GM19324 (cell line): Measurements from ENCODE around the gene UTP4.
"Not testable (repeated sequence)": the region's sequence is repeated elsewhere in the genome, so short reads cannot be mapped to it uniquely, and the experiment has no call there.

Experiments
- ATAC-seq: cut with Tn5 transposase; IDR thresholded peaks from one replicate; pipeline ENCODE4 v1.9.1; 2021; ENCODE audit warnings: mild to moderate bottlenecking, moderate library complexity; ENCODE audit not compliant: unreplicated experiment, low FRiP score

UTP4 gene

DNA sequence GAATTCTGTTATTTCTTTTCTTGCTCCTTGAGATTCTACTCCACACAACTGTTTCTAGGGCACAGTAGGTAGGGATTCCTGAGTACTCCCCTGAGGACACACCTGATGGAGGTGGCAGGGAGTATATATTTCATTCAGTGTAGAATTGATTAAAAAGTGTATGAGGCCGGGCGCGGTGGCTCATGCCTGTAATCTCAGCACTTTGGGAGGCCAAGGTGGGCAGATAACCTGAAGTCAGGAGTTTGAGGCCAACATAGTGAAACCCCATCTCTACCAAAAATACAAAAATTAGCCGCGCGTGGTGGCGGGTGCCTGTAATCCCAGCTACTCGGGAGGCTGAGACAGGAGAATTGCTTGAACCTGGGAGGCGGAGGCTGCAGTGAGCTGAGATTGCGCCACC lies 5.6 kb upstream of the UTP4 start:
- not testable (repeated sequence) for ATAC-seq

DNA sequence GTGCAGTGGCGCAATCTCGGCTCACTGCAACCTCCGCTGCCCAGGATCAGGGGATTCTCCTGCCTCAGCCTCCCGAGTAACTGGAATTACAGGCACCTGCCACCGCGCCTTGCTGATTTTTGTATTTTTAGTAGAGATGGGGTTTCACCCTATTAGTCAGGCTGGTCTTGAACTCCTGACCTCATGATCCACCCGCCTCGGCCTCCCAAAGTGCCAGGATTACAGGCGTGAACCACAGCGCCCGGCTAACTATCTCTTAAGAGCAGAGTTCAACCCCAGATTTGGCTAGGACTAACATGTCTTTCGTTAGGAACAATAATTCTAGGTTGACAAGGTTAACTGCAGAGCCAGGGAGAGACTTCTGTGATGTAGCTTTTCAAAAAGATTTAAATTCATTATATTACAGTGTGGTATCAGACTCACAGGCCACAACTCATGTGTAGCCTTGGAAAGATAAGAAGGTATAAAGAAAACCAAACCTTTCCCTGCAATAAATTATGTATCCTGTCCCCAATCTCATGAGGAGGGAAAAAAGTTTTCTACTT lies 4.4 kb upstream of the UTP4 start:
- ATAC-seq: no peak

DNA sequence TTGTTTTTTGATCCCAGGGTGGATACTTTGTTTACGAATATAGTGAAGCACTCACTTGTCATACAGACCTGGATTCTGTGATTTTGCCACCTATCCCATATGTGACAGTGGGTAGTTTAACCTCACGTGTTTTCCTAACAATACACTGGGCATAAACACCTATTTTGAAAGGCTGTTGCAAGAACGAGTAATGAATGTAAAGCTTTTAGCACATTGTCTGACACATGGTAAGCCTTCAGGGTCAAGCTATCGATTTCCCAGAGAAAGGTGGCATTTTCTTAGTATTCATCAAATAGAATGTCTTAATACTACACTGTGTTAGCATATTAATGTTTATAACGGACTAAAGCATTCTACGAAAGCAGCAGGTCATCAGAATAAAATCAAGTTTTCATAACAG lies 2.0 kb upstream of the UTP4 start:
- no peak for ATAC-seq

DNA sequence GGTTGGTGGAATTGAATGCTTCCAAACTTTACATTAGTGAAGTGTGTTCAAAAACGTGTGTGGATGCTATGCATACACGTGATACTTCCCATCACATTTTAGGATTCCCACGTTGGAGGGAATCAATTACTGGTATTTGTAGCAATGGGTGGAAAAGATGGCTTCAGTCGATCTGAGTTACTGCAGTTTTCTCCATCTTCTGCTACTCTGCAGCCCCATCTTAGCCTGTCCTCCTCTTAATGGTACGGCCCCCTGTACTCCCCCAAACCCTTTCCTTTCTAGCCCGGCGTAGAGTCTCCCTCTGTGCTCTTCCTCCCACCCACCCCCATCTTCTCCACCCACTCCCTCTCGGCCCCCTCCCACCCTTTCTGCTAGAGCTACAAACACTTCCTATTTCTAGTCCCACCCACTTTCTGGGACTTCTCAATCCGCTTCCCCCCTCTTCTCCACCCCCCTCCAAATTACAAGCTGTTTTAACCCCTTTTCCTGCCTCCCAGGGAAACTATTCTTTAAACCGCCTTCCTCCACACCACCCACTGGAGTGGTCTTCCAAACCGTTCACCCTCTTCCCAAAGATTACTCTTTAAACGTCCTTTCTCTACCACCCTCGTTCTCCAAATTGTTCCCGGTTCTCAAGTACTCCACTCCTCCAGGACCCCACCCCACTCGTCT lies 1.1 kb upstream of the UTP4 start:
- no peak for ATAC-seq

DNA sequence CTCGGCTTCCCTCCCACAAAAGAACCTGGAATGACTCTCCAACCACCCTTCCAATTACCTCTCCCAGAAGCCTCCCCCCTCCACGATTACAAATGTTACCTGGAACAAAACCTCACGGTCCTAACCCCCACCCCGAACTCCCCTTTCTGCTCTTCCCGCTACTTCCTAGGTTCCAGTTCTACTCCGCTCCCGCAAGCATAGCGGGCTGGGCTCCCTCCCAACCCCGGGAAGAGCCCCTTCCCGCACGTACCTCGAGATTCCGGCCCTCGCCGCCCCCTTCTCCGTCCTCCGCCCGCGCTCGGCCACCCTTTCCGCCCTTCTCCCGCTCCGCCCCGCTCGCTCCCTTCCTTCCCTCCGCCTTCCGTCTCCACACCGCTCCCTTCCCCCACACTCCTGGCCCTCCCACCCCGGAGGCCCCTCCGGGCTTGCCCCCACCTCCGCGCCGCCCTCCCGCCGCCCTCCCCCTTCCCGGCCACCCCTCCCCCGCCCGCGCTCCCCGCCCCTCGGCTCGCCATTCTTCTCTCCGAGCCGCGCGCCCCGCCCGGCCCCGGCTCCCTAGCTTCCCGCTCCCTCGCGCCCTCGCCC lies 518 bp upstream of the UTP4 start:
- ATAC-seq: peak; percentile 28

DNA sequence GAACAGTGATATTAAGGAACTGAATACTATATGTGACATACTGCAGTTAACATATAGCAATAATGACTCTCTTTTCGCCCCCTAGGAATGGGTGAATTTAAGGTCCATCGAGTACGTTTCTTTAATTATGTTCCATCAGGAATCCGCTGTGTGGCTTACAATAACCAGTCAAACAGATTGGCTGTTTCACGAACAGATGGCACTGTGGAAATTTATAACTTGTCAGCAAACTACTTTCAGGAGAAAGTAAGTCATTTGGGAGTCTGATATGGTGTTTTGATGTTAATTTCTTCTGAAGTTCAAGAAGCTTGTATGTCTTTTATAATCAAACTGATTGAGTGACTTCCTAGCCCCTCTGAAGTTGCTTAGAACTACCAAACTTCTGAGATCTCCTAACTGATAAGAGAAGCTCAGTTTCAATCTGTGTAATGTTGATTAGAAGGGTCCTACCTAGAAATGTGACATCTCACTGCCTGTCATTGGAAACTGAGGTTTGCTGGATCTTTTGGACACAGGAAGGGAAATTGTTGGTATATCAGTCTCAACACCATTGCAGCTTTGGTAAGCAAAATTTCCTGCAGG lies 1.0 kb downstream of the UTP4 start:
- ATAC-seq: no peak

DNA sequence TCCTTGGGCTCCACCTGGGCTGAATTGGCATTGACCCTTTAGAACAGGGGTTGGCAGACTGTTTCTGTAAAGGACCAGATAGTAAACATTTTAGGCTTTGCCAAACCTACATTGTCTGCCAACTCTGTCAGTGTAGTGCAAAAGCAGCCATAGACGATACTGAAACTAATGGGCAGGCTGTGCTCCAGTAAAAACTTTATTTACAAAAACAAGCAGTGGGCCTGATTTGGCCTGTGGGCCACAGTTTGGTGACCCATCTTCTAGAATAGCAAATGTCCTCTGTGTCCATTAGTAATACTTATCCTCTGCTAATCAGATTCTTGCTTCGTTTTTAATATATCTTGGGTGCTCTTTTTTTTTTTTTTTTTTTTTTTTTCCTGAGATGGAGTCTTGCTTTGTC lies 6.2 kb downstream of the UTP4 start:
- ATAC-seq: no peak

DNA sequence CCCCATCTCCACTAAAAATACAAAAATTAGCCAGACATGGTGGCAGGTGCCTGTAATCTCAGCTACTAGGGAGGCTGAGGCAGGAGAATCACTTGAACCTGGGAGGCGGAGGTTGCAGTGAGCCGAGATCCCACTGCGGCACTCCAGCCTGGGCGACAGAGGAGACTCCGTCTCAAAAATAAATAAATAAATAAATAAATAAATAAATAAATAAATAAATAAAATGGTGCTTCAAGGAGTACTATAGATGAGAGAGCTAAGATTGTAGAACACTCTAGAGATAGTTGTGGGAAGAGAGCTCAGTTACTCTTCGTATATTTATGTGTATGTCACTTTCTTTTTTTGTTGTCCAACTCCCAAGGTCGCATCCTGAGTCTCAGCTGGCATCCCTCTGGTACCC lies 7.0 kb downstream of the UTP4 start:
- not testable (repeated sequence) for ATAC-seq

DNA sequence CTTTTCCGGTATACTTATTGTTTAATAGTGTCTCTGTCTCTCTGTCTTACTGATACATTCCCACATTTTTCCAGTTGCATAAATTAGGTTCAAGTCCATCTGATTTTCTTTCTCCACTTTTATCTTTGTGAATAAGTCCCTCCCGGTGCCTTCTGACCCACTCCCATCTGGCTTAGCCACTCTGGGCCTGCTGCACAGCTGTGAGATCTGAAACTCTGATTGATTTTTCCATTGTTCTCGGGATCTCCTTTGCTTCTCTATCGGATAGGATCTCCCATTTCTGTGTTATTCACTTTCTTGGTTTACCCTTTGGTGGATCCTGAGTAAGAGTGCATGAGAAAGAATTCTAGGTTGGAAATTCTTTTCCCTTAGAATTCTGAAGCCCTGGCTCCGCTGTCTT lies 8.6 kb downstream of the UTP4 start:
- no peak for ATAC-seq

DNA sequence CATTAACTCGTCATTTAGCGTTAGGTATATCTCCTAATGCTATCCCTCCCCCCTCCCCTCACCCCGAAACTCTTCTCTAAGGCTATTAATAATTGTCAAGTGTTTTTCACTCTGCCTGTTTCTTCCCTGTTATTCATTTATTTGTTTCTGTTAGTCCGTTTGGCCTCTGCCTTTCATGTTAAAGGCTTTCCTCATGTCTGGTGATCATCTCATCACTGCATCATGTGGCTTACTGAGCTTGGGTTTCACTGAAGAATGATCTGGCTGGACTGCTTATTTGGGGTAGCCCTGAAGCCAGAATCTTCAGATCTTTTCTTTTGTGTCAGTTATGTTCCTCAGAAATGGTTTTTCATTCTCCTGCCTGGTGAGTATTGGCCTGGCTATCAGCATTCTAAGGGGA lies 9.5 kb downstream of the UTP4 start:
- no peak for ATAC-seq

DNA sequence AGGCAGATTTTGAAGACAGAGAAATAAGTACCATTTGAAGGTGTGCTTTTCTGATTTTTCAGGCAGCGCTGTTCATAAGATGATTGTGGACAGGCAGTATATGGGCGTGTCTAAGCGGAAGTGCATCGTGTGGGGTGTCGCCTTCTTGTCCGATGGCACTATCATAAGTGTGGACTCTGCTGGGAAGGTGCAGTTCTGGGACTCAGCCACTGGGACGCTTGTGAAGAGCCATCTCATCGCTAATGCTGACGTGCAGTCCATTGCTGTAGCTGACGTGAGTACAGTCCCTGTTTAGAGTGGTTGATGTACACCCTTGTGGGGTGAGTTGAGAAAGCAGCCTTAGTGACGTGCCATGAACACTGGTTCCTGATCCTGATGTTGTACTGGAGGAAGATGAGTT lies 10.7 kb downstream of the UTP4 start:
- no peak for ATAC-seq

DNA sequence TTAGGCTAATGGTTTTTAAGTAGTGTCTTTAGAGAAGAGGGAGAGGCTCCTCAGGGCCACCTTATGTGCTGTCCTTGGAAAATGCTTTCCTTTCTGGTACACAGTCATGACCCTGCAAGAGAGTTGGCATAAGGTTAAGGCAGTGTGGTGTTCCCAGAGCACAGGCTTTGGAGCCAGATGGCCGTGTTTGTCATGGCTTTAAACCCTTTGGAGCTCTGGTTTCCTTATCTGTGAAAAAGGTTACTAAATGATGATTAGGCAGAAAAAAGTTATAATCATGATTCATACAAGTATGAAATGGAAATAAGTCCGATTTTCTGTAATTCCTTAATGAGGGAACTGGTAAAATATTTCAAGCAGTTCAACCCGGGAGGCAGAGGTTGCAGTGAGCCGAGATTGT lies 13.2 kb downstream of the UTP4 start:
- no peak for ATAC-seq

DNA sequence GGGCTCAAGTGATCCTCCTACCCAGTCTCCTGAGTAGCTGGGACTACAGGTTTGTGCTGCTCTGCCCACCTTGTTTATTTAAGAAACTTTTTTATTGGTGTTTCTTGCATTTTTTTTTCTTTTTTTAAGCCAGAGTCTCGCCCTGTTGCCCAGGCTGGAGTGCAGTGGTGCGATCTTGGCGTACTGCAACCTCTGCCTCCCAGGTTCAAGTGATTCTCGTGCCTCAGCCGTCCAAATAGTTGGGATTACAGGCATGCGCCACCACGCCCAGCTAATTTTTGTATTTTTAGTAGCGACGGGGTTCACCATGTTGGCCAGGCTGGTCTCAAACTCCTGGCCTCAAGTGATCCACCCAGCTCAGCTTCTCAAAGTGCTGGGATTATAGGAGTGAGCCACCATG lies 17.2 kb downstream of the UTP4 start:
- not testable (repeated sequence) for ATAC-seq

DNA sequence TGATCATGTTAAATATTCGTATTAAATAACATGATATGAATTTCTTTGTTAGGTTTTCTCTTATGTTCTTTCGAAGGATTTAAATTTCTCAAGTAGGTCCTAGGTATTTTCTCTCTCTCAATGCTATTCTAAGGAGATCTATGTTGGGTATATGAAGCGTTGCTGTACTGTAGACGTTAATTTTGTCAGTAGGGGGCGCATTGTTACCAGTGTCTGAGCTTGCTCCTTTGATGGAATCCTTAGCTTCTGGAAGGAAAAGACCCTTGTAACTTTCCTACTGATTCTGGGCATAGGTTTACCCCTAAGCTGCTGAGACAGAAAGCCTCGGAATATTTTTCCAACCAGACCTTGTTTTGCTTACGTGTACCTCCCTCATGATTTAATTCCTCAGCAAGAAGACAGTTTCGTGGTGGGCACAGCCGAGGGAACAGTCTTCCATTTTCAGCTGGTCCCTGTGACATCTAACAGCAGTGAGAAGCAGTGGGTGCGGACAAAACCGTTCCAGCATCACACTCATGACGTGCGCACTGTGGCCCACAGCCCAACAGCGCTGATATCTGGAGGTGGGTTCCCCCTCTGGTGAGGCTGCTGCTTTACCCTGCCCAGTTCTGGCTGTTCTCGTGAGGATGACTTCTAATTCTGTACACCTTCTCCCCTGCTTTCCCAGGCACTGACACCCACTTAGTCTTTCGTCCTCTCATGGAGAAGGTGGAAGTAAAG lies 17.9 kb downstream of the UTP4 start:
- no peak for ATAC-seq

DNA sequence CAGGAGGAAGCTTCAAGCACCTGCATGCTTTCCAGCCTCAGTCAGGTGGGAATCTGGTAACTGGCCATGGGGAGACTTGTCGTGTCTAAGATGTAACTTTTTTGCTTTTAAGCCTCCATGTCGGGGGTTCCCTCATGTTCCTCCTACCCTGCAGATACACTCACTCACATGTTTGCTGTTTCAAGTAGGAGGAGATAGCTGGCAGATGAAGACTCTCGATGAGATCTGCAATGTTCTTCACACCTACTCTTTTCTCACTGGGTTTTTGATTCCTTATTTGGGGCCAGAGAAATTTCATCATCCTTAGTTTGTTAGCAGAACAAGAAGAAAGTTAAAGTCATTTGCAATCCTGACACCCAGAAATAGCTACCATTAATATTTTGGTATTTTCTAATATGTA lies 24.7 kb downstream of the UTP4 start:
- ATAC-seq: no peak

DNA sequence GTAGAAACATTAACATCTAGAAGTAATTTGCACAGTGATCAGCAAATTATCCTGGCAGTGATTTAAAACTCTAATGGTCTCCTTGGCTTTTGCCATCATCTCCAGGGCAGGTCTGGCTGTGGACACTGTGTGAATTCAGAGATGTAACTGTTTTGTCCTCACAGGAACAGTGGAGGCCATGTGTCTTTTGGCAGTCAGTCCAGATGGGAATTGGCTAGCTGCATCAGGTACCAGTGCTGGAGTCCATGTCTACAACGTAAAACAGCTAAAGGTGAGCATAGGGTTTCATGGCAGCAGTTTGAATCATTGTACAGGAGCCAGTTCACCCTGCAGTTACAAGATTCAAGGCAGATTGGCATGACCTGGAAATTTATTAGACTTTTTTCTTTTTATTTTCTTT lies 27.7 kb downstream of the UTP4 start:
- ATAC-seq: no peak

DNA sequence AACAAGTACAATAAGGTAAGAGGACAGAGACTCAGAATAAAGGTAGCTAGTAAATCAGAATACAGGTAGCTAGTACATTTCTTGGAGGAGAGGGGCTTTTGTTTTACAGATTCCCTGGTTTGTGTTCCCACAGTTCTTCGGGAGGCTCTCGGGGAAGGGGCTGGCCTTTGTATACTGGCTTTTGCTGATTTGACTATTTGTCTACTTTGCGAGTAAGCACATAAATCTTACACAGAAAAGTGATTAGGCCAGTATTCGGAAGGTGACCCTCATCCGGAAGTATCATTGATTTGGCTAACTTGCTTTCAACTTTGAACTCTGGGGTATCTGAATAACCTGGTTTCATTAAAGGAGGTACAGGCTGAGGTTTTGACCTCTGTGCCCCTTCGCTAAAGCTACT lies 33.1 kb downstream of the UTP4 start:
- ATAC-seq: no peak

DNA sequence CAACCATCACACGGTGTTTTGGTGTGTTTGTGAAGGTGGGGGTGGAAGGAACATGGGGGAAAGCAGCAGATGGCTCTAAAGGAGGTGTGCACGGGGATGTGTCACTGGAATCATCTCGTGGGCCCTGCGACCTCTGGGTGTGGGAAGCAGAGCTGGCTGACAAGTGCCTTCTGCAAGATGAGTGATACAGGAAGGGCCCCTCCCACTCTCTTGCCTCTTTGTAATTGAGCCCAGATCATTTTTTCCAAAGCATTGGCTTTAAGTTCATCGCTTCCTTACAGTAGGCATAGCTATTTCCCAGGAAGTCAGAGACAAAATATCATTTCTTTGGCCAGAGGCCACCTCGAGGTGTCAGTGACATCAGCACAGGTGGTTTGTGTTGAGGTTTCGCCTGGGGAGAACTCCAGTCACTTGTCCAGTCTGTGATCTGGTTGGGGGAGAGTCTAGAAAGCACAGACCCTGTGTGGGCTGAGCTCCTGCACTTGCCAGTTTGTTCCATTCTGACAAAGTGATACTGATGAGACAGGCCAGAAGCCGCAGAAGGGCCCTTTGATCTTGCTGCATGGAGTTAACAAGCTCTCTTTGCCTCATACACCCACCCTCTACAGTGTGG lies 33.9 kb downstream of the UTP4 start:
- no peak for ATAC-seq

DNA sequence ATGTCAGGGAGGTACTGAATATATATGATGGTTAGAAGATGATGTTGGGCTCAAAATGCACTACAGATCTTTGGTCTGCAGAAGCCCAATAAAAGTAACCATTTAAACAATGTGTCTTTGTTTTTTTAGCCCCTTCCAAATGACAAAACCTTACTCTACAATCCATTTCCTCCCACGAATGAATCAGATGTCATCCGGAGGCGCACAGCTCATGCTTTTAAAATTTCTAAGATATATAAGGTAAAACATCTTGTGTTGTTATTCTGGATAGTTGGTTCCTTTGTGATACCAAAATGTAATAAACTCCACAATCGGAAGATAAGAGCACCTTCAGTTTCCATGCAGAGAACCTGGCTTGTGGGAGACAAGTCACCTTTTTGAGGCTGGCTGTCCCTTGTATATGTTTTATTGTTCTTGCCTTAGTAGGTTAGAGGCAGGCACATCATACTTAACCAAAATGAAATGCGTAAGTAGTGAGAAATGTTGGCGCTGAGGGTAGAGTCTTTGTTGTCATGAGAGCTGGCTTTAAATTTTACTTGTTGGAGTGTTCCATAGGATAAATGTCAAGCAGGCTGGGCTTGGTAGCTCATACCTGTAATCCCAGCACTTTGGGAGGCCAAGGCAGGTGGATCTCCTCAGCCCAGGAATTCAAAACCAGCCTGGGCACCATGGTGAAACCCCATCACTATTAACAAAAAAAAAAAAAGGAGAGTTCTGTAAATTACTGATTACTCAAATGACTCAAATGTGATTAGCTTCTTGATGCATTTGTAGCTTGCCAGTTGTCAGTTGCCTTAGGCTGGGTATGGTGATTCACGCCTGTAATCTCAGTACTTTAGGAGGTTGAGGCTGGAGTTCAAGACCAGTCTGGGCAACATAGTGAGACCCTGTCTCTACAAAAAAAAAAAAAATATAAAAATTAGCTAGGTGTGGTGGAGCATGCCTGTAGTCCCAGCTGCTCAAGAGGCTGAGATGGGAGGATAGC lies 34.8 kb downstream of the UTP4 start:
- ATAC-seq: no peak

DNA sequence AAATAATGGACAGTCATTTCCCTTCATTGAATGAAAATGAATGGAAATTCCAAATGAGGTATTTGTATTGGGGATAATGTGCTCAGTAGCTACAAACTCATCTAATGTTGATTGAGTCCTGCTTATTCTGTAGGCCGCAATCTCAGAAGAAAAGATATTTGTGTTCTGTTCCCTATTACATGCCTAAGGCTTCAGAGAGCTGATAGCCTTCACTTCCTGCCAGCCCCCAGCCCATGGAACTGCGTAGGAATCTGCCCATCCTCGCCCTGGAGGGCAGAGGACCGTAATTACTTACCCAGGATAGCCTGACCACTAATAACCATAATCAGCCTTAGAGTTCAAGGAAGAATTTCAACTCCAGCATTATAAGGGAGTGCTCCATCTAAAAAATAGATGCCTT lies 36.6 kb downstream of the UTP4 start:
- no peak for ATAC-seq
